HG03159 (cell line): Measurements from ENCODE around the gene DEPDC5.

Experiments
- ATAC-seq: cut with Tn5 transposase; IDR thresholded peaks from one replicate; pipeline ENCODE4 v1.9.1; 2021; ENCODE audit warnings: mild to moderate bottlenecking, moderate library complexity; ENCODE audit not compliant: unreplicated experiment

The DEPDC5 gene

GRCh38 chr22:31883989-31884388 lies 130.2 kb downstream of the DEPDC5 start:
- ATAC-seq, result no peak

GRCh38 chr22:31891366-31892079 lies 137.7 kb downstream of the DEPDC5 start:
- ATAC-seq, result no peak

GRCh38 chr22:31892080-31892433 lies 138.2 kb downstream of the DEPDC5 start:
- ATAC-seq, result no peak

- no peak for ATAC-seq
Observed at GRCh38 chr22:31893460-31893859, 139.6 kb downstream of the DEPDC5 start.

- no peak for ATAC-seq
Observed at GRCh38 chr22:31895411-31896123, 141.7 kb downstream of the DEPDC5 start.

- no peak for ATAC-seq
Observed at GRCh38 chr22:31896472-31896871, 142.7 kb downstream of the DEPDC5 start.

GRCh38 chr22:31897842-31898805 lies 144.3 kb downstream of the DEPDC5 start:
- no peak for ATAC-seq

- ATAC-seq, result no peak
Observed at GRCh38 chr22:31898926-31899325, 145.1 kb downstream of the DEPDC5 start.

GRCh38 chr22:31899669-31900068 lies 145.8 kb downstream of the DEPDC5 start:
- ATAC-seq, result no peak

- ATAC-seq, result no peak
Observed at GRCh38 chr22:31901388-31902137, 147.7 kb downstream of the DEPDC5 start.

- no peak for ATAC-seq
Observed at GRCh38 chr22:31904651-31905050, 150.8 kb downstream of the DEPDC5 start.

GRCh38 chr22:31905356-31905755 lies 151.5 kb downstream of the DEPDC5 start:
- no peak for ATAC-seq

GRCh38 chr22:31906086-31906485 lies 152.3 kb downstream of the DEPDC5 start:
- no peak for ATAC-seq

- ATAC-seq, result no peak
Observed at GRCh38 chr22:31906569-31906968, 152.8 kb downstream of the DEPDC5 start.

GRCh38 chr22:31909977-31910376 lies 156.2 kb downstream of the DEPDC5 start:
- no peak for ATAC-seq

GRCh38 chr22:31911565-31912406 lies 158.0 kb downstream of the DEPDC5 start:
- ATAC-seq, result no peak

GRCh38 chr22:31912407-31912743 lies 158.6 kb downstream of the DEPDC5 start:
- ATAC-seq, result no peak

GRCh38 chr22:31915586-31915985 lies 161.8 kb downstream of the DEPDC5 start:
- ATAC-seq, result no peak

- ATAC-seq, result no peak
Observed at GRCh38 chr22:31917227-31917921, 163.6 kb downstream of the DEPDC5 start.
